Neural progenitor cell (in vitro differentiated cells): Measurements from ENCODE around the gene C2orf68. TPM values are rescaled to one million over a fixed set of nuclear protein-coding genes. Genes with fewer than 3 reads are reported as not detected.
"Not testable (repeated sequence)": the region's sequence is repeated elsewhere in the genome, so short reads cannot be mapped to it uniquely, and the experiment has no call there.

Experiments used
- DNase-seq: peaks from one replicate; pipeline ENCODE4 v3.0.0-alpha.2; 2016; ENCODE audit warnings: low spot score
- H2AFZ ChIP-seq: fragments of 200-600 bp; sonication (generic); replicated peaks from 2 replicates; pipeline ENCODE4 v1.6.1; 2016; ENCODE audit warnings: antibody characterized with exemption
- H3F3A ChIP-seq: fragments of 200-600 bp; sonication (generic); 2 replicates; pipeline ENCODE4 v1.6.1; 2016; ENCODE audit warnings: antibody characterized with exemption, low read depth
- H3K27ac ChIP-seq: fragments of 200-600 bp; sonication (generic); 2 replicates; pipeline ENCODE4 v1.5.1; 2016; ENCODE audit warnings: mild to moderate bottlenecking
- H3K27me3 ChIP-seq: fragments of 200-600 bp; sonication (generic); 2 replicates; pipeline ENCODE4 v1.6.1; 2016; ENCODE audit warnings: mild to moderate bottlenecking, moderate library complexity
- H3K36me3 ChIP-seq: fragments of 200-600 bp; sonication (generic); 2 replicates; pipeline ENCODE4 v1.5.1; 2016
- H3K4me1 ChIP-seq: fragments of 200-600 bp; sonication (generic); 2 replicates; pipeline ENCODE4 v1.6.1; 2016; ENCODE audit warnings: mixed run types
- H3K4me2 ChIP-seq: fragments of 200-600 bp; sonication (generic); 2 replicates; pipeline ENCODE4 v1.6.1; 2016
- H3K4me3 ChIP-seq: fragments of 200-600 bp; sonication (generic); 2 replicates; pipeline ENCODE4 v1.5.1; 2016
- H3K79me2 ChIP-seq: fragments of 200-600 bp; sonication (generic); 2 replicates; pipeline ENCODE4 v1.6.1; 2016; ENCODE audit warnings: low read depth
- H3K9ac ChIP-seq: fragments of 200-600 bp; sonication (generic); 2 replicates; pipeline ENCODE4 v1.6.1; 2016
- H3K9me3 ChIP-seq: fragments of 200-600 bp; sonication (generic); 2 replicates; pipeline ENCODE4 v1.5.1; 2016; ENCODE audit warnings: low read depth
- H4K20me1 ChIP-seq: fragments of 200-600 bp; sonication (generic); 2 replicates; pipeline ENCODE4 v1.6.1; 2016; ENCODE audit warnings: low read depth
- H3K27ac Mint-ChIP-seq: 3 replicates; pipeline ENCODE4 v1.8.0; 2021; ENCODE audit warnings: mixed read lengths
- H3K27me3 Mint-ChIP-seq: 2 replicates; pipeline ENCODE4 v1.8.0; 2022; ENCODE audit warnings: low read depth, mild to moderate bottlenecking, inconsistent platforms, moderate library complexity, mixed read lengths; ENCODE audit not compliant: insufficient read depth
- H3K36me3 Mint-ChIP-seq: 3 replicates; pipeline ENCODE4 v1.8.0; 2021; ENCODE audit warnings: mixed read lengths
- H3K4me1 Mint-ChIP-seq: 3 replicates; pipeline ENCODE4 v1.8.0; 2021; ENCODE audit warnings: mixed read lengths
- H3K4me3 Mint-ChIP-seq: 3 replicates; pipeline ENCODE4 v1.8.0; 2021; ENCODE audit warnings: mild to moderate bottlenecking, moderate library complexity, mixed read lengths
- H3K9me3 Mint-ChIP-seq: 3 replicates; pipeline ENCODE4 v1.8.0; 2020; ENCODE audit warnings: mixed read lengths
- EZH2 ChIP-seq: fragments of 200-600 bp; sonication (generic); IDR thresholded peaks from 2 replicates; pipeline ENCODE4 v1.6.1; 2017; ENCODE audit warnings: antibody characterized with exemption, mild to moderate bottlenecking, moderate library complexity
- EZH2phosphoT487 ChIP-seq: fragments of 200-600 bp; sonication (generic); IDR thresholded peaks from 2 replicates; pipeline ENCODE4 v1.6.1; 2017; ENCODE audit warnings: antibody characterized with exemption
- total RNA-seq: library from RNA; depleted of rRNA; stranded (reverse); fragments of >200 nt; gene quantifications from 2 replicates; pipeline ENCODE4 v1.2.3, GENCODE V29; 2015; ENCODE audit warnings: low replicate concordance
- TF ChIP-seq, protein P1 (sequence below): fragments of 200-600 bp; sonication (generic); IDR thresholded peaks from 2 replicates; pipeline ENCODE4 v1.5.1; 2017; ENCODE audit warnings: antibody characterized with exemption, mild to moderate bottlenecking

C2orf68 gene
- total RNA-seq, 1 donor from 2014 or later: 31.1 TPM

DNA sequence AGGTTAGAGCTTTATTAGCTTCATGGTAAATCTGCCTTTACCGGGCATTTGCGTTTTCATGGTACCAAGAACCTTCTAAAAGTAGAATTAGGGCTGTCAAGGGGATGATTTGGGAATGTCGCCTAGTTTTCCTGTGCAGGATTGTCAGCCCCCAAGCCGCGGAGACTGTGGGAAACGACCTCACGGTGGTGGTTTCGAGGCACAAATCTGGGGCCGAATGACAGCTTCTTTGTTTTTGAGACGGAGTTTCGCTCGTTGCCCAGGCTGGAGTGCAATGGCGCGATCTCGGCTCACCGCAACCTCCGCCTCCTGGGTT is 3.5 kb upstream of the C2orf68 start:
- Histone ChIP-seq H3K4me2 (peak overlapping the region; percentile 98), H3K36me3 (peaks cover under 1% of the 10 kb centered on the region), H3K79me2 (peaks cover 61% of the 10 kb centered on the region), H4K20me1 (peaks cover 32% of the 10 kb centered on the region), H2AFZ (no peak overlapping the region), H3K4me3 (peak overlapping the region; percentile 88), H3K9me3 (no peaks in the 10 kb centered on the region), H3K27me3 (no peaks in the 10 kb centered on the region), H3K9ac (no peak overlapping the region), H3K4me1 (peaks cover 10% of the 10 kb centered on the region), H3F3A (peaks cover 29% of the 10 kb centered on the region), H3K27ac (no peak overlapping the region)
- H3K36me3 Mint-ChIP-seq: no peaks in the 10 kb centered on the region
- peaks cover 19% of the 10 kb centered on the region for H3K4me1 Mint-ChIP-seq
- no peak overlapping the region for H3K27ac Mint-ChIP-seq
- no peaks in the 10 kb centered on the region for H3K9me3 Mint-ChIP-seq
- peaks cover 3% of the 10 kb centered on the region for H3K27me3 Mint-ChIP-seq
- no peak for DNase-seq
- TF ChIP-seq, protein P1, sequence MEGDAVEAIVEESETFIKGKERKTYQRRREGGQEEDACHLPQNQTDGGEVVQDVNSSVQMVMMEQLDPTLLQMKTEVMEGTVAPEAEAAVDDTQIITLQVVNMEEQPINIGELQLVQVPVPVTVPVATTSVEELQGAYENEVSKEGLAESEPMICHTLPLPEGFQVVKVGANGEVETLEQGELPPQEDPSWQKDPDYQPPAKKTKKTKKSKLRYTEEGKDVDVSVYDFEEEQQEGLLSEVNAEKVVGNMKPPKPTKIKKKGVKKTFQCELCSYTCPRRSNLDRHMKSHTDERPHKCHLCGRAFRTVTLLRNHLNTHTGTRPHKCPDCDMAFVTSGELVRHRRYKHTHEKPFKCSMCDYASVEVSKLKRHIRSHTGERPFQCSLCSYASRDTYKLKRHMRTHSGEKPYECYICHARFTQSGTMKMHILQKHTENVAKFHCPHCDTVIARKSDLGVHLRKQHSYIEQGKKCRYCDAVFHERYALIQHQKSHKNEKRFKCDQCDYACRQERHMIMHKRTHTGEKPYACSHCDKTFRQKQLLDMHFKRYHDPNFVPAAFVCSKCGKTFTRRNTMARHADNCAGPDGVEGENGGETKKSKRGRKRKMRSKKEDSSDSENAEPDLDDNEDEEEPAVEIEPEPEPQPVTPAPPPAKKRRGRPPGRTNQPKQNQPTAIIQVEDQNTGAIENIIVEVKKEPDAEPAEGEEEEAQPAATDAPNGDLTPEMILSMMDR: no peak
- TF ChIP-seq EZH2: no peak
- no peak for TF ChIP-seq EZH2phosphoT487
- peak overlapping the region; percentile 95 for H3K4me3 Mint-ChIP-seq

DNA sequence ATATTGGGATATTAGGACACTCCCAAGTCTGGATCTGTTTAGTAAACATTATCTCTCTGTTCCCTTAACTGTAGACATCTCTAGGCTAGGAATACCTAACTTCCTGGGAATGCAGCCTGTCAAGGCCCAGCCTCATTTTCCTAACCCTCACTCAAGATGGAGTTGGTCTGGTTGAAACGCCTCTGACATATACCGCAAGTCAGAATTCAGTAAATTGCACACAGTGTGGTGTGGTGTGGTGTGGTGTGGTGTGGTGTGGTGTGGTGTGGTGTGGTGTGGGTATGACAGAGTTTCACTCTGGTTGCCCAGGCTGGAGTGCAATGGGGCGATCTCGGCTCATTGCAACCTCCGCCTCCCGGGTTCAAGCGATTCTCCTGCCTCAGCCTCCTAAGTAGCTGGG is 2.9 kb upstream of the C2orf68 start:
- H3K4me1 Mint-ChIP-seq: peaks cover 23% of the 10 kb centered on the region
- H3K36me3 ChIP-seq, H3K9me3 ChIP-seq, H3K9ac ChIP-seq, DNase-seq, H3K27ac Mint-ChIP-seq, H3K27me3 ChIP-seq, H3K27me3 Mint-ChIP-seq, H3K9me3 Mint-ChIP-seq, H2AFZ ChIP-seq, H3K4me2 ChIP-seq, H3K36me3 Mint-ChIP-seq, H3K27ac ChIP-seq, H3K4me1 ChIP-seq, H3K4me3 ChIP-seq: not testable (repeated sequence)
- H4K20me1 ChIP-seq: peaks cover 32% of the 10 kb centered on the region
- peak overlapping the region; percentile 71 for H3K4me3 Mint-ChIP-seq
- H3K79me2 ChIP-seq: peaks cover 59% of the 10 kb centered on the region
- peaks cover 27% of the 10 kb centered on the region for H3F3A ChIP-seq

DNA sequence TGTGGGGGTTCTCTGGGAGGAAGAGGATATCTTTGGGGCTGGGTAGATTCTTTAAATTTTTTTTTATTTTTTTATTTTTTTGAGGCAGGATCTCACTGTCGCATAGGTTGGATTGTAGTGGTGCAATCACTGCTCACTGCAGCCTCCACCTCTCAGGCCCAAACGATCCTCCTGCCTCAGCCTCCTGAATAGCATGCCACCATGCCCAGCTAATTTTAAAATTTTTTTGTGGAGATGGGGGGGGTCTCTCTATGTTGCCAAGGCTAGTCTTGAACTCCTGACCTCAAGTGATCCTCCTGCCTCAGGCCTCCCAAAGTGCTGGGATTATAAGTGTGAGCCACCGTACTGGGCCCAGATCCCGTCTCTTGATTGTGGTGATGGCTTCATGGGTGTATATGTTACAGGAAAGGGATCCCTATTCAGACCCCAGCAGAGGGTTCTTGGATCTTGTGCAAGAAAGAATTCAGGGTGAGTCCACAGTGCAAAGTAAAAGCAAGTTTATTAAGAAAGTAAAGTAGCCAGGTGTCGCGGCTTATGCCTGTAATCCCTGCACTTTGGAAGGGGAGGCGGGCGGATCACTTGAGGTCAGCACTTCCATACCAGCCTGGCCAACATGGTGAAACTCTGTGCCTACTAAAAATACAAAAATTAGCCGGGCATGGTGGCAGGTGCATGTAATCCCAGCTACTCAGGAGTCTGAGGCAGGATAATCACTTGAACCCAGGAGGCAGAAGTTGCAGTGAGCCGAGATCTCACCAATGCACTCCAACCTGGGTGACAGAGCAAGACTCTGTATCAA is 2.0 kb upstream of the C2orf68 start:
- Mint-ChIP-seq H3K27me3 (peaks cover 3% of the 10 kb centered on the region), H3K36me3 (peaks cover 5% of the 10 kb centered on the region), H3K9me3 (no peaks in the 10 kb centered on the region), H3K27ac (no peak overlapping the region), H3K4me1 (peaks cover 25% of the 10 kb centered on the region), H3K4me3 (peak overlapping the region; percentile 48)
- no peaks in the 10 kb centered on the region for H3K36me3 ChIP-seq
- H3K9me3 ChIP-seq: no peaks in the 10 kb centered on the region
- H4K20me1 ChIP-seq: peaks cover 24% of the 10 kb centered on the region
- H3K27ac ChIP-seq: no peak overlapping the region
- no peaks in the 10 kb centered on the region for H3K27me3 ChIP-seq
- H3K9ac ChIP-seq: no peak overlapping the region
- peaks cover 27% of the 10 kb centered on the region for H3F3A ChIP-seq
- TF ChIP-seq EZH2 (no peak), EZH2phosphoT487 (no peak)
- TF ChIP-seq, protein P1: no peak
- peaks cover 51% of the 10 kb centered on the region for H3K79me2 ChIP-seq
- H3K4me2 ChIP-seq: no peak overlapping the region
- H3K4me3 ChIP-seq: no peak overlapping the region
- H3K4me1 ChIP-seq: peaks cover 10% of the 10 kb centered on the region
- no peak overlapping the region for H2AFZ ChIP-seq
- no peak for DNase-seq

DNA sequence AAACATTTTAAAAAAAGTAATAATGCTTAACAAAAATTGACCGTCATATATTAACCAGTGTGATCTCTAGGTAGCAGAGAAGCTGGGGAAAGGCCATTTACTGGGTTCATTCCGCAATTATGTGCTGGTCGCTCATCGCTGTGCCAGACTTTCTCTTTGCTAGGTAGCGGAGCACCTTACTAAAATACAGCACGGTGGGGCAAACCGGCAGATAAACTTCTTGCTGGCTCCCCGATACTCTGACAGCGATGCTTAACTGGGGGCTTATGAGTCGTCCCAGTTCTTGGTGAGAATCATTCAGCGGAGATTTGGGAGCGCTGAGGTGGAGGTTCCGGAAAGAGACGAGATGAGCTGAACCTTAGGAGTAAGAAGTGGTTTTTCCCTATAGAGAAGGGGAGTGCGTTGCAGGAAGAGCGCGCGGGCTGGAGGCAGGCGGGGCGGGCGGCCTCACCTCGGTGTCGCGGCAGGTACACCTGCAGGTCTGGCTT is 605 bp downstream of the C2orf68 start:
- H3K4me2 ChIP-seq: peak overlapping the region; percentile 80
- no peak overlapping the region for H2AFZ ChIP-seq
- H3K27me3 ChIP-seq: no peaks in the 10 kb centered on the region
- peak overlapping the region; percentile 94 for H3K27ac Mint-ChIP-seq
- H3K36me3 Mint-ChIP-seq: peaks cover 17% of the 10 kb centered on the region
- TF ChIP-seq EZH2 (no peak), EZH2phosphoT487 (no peak)
- TF ChIP-seq, protein P1: no peak
- no peak overlapping the region for H3K27ac ChIP-seq
- H3K4me3 Mint-ChIP-seq: peak overlapping the region; percentile 100
- H3K4me1 ChIP-seq: no peaks in the 10 kb centered on the region
- peak overlapping the region; percentile 29 for H3K9ac ChIP-seq
- H3K4me3 ChIP-seq: peak overlapping the region; percentile 64
- no peak for DNase-seq
- peaks cover 24% of the 10 kb centered on the region for H3K79me2 ChIP-seq
- H3K27me3 Mint-ChIP-seq: peaks cover 2% of the 10 kb centered on the region
- H3K9me3 Mint-ChIP-seq: no peaks in the 10 kb centered on the region
- H3K9me3 ChIP-seq: no peaks in the 10 kb centered on the region
- H4K20me1 ChIP-seq: peaks cover 13% of the 10 kb centered on the region
- H3K4me1 Mint-ChIP-seq: peaks cover 19% of the 10 kb centered on the region
- H3F3A ChIP-seq: peaks cover 37% of the 10 kb centered on the region
- H3K36me3 ChIP-seq: no peaks in the 10 kb centered on the region
